Large intestine (tissue), 3 donors: ENCODE data around the gene TERT. TPM values are rescaled to one million over a fixed set of nuclear protein-coding genes. Genes with fewer than 3 reads are reported as not detected.
"Not testable (repeated sequence)": the region's sequence is repeated elsewhere in the genome, so short reads cannot be mapped to it uniquely, and the experiment has no call there.

Source experiments
- DNase-seq, 2 donors: peaks; one replicate each; pipeline versions ENCODE4 v3.0.0 to v3.0.0-alpha.2; 2013
- H3K27ac ChIP-seq: one replicate; pipeline ENCODE4 v1.5.1; 2013; ENCODE audit warnings: low read length
- H3K27me3 ChIP-seq: 2 replicates; pipeline ENCODE4 v1.6.1; 2013; ENCODE audit warnings: low read length; ENCODE audit not compliant: control insufficient read depth, insufficient read depth
- H3K36me3 ChIP-seq: 2 replicates; pipeline ENCODE4 v1.6.1; 2013; ENCODE audit warnings: low read length; ENCODE audit not compliant: control insufficient read depth, insufficient read depth
- H3K4me1 ChIP-seq: one replicate; pipeline ENCODE4 v1.6.1; 2013; ENCODE audit warnings: low read length; ENCODE audit not compliant: control insufficient read depth, insufficient read depth
- H3K4me3 ChIP-seq: one replicate; pipeline ENCODE4 v1.5.1; 2013; ENCODE audit warnings: low read length
- H3K9me3 ChIP-seq: one replicate; pipeline ENCODE4 v1.6.1; 2013; ENCODE audit warnings: mild to moderate bottlenecking, low read depth, low read length, moderate library complexity; ENCODE audit not compliant: control insufficient read depth
- WGBS: methylation state at CpG from one replicate; pipeline ENCODE4 v1.1.5; 2013; ENCODE audit warnings: low lambda C conversion rate; ENCODE audit not compliant: insufficient coverage; 5-methylcytosine and 5-hydroxymethylcytosine counted together
- polyA plus RNA-seq: library from polyadenylated mRNA; unstranded; fragments of 120-200 nt; gene quantifications from one replicate; pipeline ENCODE4 v1.2.1, GENCODE V29; 2013

Gene TERT
- polyA plus RNA-seq, 1 donor = 4.0 TPM

- peaks cover 61% of the 10 kb centered on the region for H3K36me3 ChIP-seq
- no peak for DNase-seq
- peak overlapping the region; percentile 65 for H3K27ac ChIP-seq
These were observed 36.3 kb upstream of the TERT start for GRCh38 chr5:1330847-1331831.

DNA sequence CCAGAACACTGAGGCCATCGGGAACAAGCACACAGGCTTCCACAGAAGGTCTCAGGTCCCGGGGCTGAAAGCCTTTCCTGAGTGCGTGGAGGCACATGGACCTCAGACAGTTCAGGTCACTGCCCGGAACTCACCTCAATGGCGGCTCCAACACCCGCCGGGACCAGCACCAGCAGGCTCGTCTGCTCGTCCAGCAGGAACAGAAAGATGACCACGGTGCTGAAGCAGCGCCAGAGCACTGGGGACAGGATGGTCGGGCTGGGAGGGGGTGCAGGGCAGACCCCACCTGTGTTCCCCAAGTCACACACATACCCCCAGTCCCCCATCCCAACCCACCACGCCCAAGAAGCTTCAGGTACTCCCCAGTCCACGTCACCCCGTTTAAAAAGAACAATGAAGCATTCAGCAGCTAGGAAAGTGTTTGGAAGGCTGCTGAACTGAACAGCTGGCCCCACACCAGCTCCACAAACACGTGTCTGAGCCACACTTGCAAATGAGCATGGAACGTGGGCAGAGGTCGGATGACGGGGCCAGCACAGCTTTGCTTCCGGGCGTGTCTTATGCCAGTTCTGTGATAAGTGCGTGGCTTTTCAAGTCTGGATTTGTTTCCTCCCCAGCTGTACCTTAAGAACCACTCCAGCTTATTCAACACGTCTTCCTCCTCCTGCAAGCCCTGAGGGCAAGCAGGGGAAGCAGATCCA is 35.4 kb upstream of the TERT start:
- peak overlapping the region; percentile 65 for H3K27ac ChIP-seq
- H3K4me1 ChIP-seq = peaks cover 12% of the 10 kb centered on the region
- no peaks in the 10 kb centered on the region for H3K27me3 ChIP-seq
- H3K36me3 ChIP-seq = peaks cover 61% of the 10 kb centered on the region
- peak; percentile 42 to 64 for DNase-seq
- peaks cover 7% of the 10 kb centered on the region for H3K9me3 ChIP-seq
- no peak overlapping the region for H3K4me3 ChIP-seq
- WGBS = no CpG with 5 or more reads among the region's 23 CpGs

More at GRCh38 chr5:1330847-1331831, 36.3 kb upstream of the TERT start:
- peaks cover 20% of the 10 kb centered on the region for H3K4me1 ChIP-seq
- no peaks in the 10 kb centered on the region for H3K27me3 ChIP-seq
- 80% methylated on average over 1 of the region's 35 CpGs for WGBS
- H3K9me3 ChIP-seq = peaks cover 7% of the 10 kb centered on the region
- H3K4me3 ChIP-seq = no peak overlapping the region

GRCh38 chr5:1329111-1329579 is 34.3 kb upstream of the TERT start:
- peaks cover 10% of the 10 kb centered on the region for H3K4me1 ChIP-seq
- H3K36me3 ChIP-seq = peaks cover 62% of the 10 kb centered on the region
- H3K27ac ChIP-seq = no peak overlapping the region
- no CpG with 5 or more reads among the region's 9 CpGs for WGBS
- no peak for DNase-seq
- H3K4me3 ChIP-seq = no peak overlapping the region
- no peaks in the 10 kb centered on the region for H3K27me3 ChIP-seq
- peaks cover 7% of the 10 kb centered on the region for H3K9me3 ChIP-seq

- not testable (repeated sequence) for H3K4me3 ChIP-seq, DNase-seq, H3K27me3 ChIP-seq, H3K27ac ChIP-seq, H3K4me1 ChIP-seq, H3K9me3 ChIP-seq
- WGBS = 89% methylated on average over 3 of the region's 7 CpGs
- H3K36me3 ChIP-seq = peaks cover 62% of the 10 kb centered on the region
These were observed 33.6 kb upstream of the TERT start for GRCh38 chr5:1328237-1329110.

GRCh38 chr5:1326901-1327756 is 32.3 kb upstream of the TERT start:
- not testable (repeated sequence) for H3K4me1 ChIP-seq, H3K27me3 ChIP-seq, H3K27ac ChIP-seq, DNase-seq, H3K4me3 ChIP-seq, H3K9me3 ChIP-seq
- WGBS = 60% methylated on average over 2 of the region's 6 CpGs
- H3K36me3 ChIP-seq = peaks cover 64% of the 10 kb centered on the region

- not testable (repeated sequence) for DNase-seq, H3K4me3 ChIP-seq, H3K27me3 ChIP-seq, H3K27ac ChIP-seq, H3K9me3 ChIP-seq, H3K4me1 ChIP-seq
- WGBS = 100% methylated on average over 2 of the region's 5 CpGs
- H3K36me3 ChIP-seq = peaks cover 64% of the 10 kb centered on the region
These were observed 31.6 kb upstream of the TERT start for GRCh38 chr5:1326532-1326875.

- Histone ChIP-seq H3K27me3 (no peaks in the 10 kb centered on the region), H3K9me3 (peaks cover 7% of the 10 kb centered on the region), H3K4me1 (peaks cover 10% of the 10 kb centered on the region), H3K36me3 (peaks cover 64% of the 10 kb centered on the region), H3K4me3 (no peak overlapping the region), H3K27ac (no peak overlapping the region)
- WGBS = 67% methylated on average over 1 of the region's 22 CpGs
- no peak for DNase-seq
These were observed 31.1 kb upstream of the TERT start for GRCh38 chr5:1325870-1326531.

DNA sequence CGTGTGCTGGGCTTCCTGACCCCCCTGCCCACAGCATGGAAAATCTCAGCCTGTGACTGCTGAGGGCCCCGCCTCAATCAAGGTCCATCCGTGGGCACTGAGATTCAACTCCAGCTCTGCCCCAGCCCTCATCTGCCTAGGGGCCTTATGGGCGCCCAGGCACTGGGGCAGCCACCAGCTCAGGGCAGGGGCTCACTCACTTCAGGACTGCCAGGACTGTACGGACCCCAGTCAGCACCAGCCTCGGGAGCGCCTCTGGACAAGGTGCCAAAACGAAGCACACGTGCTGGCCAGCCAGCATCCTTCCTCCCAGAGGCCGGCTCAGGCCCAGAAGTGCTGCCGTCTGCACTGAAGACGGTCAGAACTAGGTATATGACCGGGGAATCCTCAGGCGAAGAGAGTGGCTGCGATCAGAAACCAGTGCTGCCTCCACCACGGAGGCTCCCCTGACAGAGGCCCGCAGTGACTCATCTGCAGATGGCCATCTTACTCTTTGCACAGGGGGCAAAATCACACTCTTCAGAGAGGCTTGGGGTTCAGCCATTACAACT is 30.4 kb upstream of the TERT start:
- Histone ChIP-seq H3K9me3 (peaks cover 7% of the 10 kb centered on the region), H3K4me3 (no peak overlapping the region), H3K4me1 (peaks cover 4% of the 10 kb centered on the region), H3K36me3 (peaks cover 65% of the 10 kb centered on the region), H3K27me3 (no peaks in the 10 kb centered on the region), H3K27ac (no peak overlapping the region)
- DNase-seq = no peak
- WGBS = no CpG with 5 or more reads among the region's 17 CpGs

DNA sequence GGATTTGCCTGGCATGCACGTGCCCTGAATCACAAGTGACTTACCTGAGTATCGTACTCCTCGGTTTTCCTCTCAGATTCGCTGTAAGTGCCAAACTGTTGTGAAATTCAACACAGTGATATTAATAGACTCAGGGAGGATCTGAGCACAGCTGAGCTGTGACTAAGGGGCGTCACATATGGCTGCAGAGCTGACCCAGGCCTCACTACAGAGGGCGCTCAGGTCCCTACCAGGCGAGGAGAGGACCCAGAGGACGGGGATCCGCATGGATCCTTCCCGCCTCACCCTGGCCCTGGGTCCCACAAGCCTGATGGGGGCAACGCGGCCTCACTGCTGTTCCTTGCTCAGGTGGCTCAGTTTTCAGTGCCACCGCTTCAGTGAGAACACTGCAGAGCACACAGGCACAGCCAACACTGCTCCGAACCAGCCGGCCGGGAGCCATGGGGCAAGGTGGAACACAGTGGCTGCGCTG is 29.9 kb upstream of the TERT start:
- Histone ChIP-seq H3K4me1 (no peaks in the 10 kb centered on the region), H3K27me3 (no peaks in the 10 kb centered on the region), H3K9me3 (peaks cover 7% of the 10 kb centered on the region), H3K36me3 (peaks cover 65% of the 10 kb centered on the region), H3K27ac (no peak overlapping the region), H3K4me3 (no peak overlapping the region)
- no peak for DNase-seq
- no CpG with 5 or more reads among the region's 17 CpGs for WGBS
